Stimulated activated CD8-positive, alpha-beta memory T cell treated with anti-CD3 and anti-CD28 coated beads, Interleukin-15, amount 100 ng/mL, for 24 hours (primary cell): Measurements from ENCODE around the gene EPPIN.
"Not testable (repeated sequence)": the region's sequence is repeated elsewhere in the genome, so short reads cannot be mapped to it uniquely, and the experiment has no call there.

Experiments used
- DNase-seq: peaks from one replicate; pipeline ENCODE4 v3.0.0-alpha.2; 2020; ENCODE audit warnings: low read depth

EPPIN gene

DNA sequence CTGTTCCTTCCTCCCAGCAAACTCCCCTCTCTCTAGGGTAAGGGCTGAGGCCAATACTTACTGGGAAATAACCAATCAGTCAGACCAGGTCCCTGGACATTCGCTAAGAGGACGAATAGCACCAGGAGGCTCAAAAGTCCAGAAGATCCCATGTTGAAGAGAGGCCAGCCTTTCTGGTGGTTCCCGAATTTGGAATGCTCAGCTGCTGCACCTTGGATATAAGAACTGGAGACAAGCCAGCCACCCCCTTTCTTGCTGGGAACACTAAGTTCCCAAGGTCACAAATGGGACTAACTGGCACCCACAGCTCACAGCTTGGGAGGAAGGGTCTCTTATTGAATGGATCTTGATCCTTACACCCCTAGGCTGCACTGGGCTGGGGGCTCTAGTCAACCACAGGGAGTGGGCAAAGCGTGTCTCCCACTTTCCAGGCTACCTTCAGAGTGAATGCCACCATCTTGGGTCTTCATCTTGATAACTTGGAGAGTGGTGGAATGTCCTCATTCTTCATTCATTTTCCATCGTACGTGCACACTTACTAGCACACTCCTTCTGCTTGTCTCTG, at the start of gene EPPIN:
Gene EPPIN, minus strand, starts transcription at position 196 of the 565 bp plus-strand sequence. Its CDS starts 44 bp downstream, at position 152.
- DNase-seq: no peak

DNA sequence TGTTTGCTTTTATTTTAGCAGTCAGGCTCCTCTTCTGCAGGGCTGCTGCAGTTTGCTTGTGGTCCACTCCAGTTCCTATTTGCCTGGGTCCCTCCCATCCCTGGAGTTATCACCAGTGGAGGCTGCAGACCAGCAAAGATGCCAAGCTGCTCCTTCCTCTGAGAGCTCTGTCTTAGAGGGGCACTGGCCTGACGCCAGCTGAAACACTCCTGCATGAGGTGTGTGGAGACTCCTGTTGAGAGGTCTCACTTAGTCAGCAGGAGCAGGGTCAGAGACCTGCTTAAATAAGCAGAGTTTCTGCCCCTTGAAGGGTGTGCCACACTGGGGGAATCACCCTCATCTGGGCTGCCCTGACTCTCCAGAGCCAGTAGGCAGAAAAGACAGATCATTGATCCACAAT, 48.0 kb upstream of the EPPIN start:
- DNase-seq: no peak

DNA sequence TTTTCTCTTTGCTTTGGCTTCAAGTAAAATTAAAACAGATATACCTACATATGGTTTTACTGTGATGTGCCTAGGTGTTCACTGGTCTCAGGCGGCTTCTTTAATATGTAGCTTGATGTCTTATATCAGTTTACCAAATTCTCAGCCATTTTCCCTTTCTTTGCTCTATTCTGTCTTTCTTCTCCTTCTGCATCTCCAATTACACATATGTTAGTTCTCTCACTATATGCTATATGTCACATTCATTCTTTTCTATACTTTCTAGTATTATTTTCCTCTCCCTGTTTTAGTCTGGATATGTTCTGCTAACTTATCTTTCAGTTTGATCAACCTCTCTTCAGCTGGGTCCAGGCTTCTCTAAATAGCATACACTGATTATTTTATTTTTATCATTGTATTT, 46.3 kb upstream of the EPPIN start:
- DNase-seq: no peak

DNA sequence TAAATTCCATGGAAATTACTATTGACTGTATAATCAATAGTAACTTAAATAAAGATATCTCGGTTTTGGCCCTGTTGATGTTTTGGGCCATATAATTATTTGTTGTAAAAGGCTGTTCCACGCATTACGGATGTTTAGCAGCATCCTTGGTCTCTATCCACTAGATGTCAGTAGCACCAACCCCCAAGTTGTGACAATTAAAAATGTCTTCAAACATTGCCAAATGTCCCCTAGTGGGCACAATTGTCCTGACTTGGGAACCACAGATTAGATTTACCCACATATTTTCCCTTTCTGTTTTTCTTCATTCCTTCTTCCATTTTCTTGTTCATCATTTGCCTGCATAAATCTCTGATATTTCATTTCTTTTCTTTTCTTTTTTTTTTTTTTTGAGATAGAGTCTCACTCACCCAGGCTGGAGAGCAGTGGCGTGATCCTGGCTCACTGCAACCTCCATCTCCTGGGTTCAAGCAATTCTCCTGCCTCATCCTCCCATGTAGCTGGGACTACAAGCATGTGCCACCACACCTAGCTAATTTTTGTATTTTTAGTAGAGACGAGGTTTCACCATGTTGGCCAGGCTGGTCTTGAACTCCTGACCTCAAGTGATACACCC, 45.5 kb upstream of the EPPIN start:
- no peak for DNase-seq

DNA sequence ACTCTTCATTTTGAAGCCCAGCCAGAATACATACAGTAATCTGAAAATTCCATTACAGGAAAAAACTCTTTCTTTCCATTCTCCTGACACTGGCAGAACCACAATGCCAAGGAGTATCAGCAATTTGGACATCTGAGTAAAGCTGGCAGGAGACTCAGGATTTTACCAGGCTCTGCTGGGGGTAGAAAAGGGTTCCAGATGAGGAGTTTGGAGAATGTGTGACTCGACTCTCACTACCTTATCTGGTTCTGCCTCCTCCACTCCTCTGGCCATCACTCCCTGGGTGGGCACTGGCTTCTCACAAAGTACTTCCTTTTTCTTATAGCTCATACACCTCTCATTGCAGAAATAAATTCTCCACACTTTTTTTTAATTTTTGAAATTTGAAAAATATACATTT, 42.5 kb upstream of the EPPIN start:
- no peak for DNase-seq

DNA sequence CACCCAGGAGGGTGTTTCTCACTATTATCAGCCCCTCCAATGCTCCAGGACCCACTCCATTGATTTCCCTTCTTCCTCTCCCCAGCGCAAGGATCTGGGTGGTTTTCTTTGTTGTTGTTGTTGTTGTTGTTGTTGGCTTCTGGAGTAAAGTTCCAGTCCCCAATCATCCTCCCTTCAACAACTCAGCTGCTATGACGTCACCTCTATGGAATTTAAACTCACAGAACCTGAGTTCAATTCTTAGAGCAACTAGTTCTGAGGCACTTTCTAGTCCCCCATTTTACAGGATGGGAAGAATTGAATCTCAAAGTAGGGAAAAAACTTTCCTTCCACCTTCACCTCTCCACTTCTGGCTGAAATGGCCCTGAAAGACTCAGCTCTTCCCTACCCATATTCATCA, 41.6 kb upstream of the EPPIN start:
- DNase-seq: no peak

DNA sequence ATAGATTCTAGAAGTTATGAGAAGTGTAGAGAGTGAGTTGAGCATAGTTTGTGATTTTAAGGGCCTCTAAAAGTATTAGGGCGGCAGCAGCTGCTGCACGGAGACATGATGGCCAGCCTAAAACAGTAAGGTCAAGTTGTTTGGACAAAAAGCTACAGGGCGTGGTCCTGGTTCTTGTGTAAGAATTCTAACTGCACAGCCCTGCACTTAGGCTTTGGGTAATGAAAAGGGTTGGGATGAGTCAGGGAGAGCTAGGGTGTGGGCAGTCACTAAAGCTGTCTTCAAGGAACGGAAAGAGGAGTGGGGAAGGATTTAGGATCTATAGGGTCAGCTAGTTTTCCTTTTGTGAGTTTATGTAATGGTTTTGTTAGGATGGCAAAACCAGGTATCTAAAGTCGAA, 38.8 kb upstream of the EPPIN start:
- not testable (repeated sequence) for DNase-seq

DNA sequence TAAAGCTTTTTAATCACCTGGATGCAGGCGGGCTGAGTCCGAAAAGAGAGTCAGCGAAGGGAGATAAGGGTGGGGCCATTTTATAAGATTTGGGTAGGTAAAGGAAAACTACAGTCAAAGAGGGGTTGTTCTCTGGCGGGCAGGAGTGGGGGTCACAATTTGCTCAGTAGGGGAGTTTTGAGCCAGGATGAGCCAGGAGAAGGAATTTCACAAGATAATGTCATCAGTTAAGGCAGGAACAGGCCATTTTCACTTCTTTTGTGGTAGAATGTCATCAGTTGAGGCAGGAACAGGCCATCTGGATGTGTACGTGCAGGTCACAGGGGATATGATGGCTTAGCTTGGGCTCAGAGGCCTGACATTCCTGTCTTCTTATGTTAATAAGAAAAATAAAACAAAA, 37.1 kb upstream of the EPPIN start:
- DNase-seq: not testable (repeated sequence)

DNA sequence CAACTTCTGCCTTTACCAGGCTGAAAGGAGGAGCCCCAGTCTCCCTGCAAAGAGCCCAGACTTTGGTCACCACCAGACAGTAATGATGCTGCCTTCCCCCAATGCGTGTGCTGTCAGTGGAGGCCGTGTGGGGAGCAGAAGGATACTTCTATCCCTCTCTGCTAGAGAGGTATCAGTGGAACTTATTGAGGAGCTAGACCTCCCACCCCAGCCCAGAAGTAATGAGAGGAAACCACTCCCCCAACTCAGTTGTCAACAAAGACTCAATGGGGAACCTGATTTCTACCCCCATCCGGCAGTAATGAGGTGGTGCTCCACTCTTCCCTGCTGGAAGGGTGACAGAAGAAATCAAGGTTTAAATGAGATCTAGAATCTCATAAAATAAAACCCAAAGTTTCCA, 36.3 kb upstream of the EPPIN start:
- DNase-seq: no peak

DNA sequence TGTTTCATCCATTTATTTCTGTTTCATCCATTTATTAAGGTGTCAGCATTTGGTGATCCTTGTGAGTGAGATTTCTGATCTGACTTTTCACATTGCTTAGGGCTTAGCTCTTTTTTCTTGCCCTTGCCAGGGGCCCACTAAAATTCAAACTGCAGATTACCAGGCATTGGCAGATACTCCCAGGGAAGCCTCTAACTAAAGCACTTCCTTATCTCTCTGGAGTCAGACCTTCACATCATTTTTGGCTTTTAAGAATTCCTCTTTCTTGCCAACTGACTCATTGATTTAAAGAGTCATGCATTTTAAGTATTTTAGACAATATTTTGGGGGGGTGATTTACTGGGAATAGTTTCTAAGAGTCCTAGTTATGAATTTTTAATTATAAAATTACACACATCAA, 34.5 kb upstream of the EPPIN start:
- DNase-seq: no peak

DNA sequence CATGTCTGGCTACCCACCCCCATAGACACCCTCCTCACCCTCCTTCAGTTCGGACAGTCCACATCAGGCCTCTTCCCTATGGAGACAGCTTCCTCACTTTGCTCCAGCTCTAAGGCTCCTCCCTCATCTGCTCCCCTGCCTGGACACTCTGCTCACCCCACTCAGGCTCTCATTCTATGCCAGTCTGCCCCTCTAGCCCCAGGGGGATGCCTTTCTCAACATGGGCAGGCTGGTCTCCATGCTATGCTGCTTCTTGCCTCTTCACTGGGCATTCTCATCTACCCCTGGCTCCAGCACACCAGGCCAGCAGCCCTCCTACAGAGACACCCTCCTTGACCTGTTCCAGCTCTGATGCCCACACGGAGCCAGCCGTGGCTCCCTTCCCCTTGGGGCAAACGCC, 32.0 kb upstream of the EPPIN start, which contains the start of gene WFDC8:
Gene WFDC8, minus strand, starts transcription at position 101 of the 400 bp plus-strand sequence. Its CDS starts 37 bp downstream, at position 64.
- no peak for DNase-seq

DNA sequence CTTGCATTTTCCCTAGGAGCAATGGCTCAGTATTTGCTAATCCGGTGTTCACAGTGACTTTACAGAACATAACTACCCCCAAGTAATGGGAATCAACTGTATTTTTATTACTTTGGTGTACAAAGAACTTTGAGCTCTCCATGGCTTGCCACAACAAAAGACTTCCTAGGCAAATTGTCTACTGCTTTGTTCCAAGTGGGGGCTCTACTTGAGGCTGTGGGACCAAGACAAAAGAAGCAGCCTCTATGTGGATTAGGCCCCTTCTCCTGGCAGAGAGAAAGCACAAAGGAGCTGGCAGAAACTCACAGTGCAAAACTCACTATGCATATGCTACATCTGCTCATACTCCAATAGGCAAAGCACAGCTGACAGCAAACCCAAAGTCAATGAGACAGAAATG, 31.0 kb upstream of the EPPIN start:
- no peak for DNase-seq

DNA sequence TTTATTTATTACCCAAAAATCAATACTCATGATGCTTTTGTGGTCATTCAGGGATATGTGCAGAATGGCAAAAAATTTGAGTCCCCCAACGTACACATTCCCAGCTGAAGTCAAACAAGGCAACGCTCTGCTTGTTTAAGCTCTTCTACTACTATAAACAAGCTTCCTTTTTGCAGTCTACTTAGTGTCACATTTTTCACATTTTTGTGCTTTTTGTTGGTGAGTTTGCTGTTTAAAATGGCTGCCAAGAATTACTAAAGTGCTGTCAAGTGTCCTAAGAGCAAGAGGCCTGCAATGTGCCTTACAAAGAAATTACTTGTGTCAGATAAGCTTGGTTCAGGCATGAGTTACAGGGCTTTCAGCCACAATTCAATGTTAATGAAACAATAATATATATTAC, 29.8 kb upstream of the EPPIN start:
- no peak for DNase-seq

DNA sequence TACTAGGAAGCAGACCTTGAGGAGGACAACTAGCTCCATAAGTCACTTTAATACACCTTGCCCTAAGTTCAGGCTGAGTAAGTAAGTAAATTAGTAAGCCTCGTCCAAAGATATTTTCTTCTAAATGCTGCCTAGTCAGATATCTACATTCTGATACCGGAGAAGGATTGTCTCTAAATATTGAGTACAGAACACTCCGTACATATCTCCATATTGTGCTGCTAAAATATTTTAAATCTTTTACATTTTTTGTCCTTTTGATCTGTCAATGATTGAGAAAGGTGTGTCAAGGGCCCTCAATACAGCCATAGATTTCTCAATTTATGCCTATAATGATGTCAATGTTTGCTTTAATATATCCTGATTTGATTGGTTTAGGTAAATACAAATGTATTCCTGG, 28.7 kb upstream of the EPPIN start:
- DNase-seq: no peak

DNA sequence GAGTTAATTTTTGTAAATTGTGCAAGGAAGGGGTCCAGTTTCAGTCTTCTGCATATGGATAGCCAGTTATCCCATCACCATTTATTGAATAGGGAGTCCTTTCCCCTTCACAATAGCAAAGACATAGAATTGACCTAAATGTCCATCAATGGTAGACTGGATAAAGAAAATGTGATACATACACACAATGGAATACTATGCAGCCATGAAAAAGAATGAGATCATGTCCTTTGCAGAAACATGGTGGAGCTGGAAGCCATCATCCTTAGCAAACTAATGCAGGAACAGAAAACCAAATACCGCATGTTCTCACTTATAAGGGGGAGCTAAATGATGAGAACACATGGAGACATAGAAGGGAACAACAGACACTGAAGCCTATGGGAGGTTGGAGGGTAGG, 22.4 kb upstream of the EPPIN start:
- DNase-seq: not testable (repeated sequence)

DNA sequence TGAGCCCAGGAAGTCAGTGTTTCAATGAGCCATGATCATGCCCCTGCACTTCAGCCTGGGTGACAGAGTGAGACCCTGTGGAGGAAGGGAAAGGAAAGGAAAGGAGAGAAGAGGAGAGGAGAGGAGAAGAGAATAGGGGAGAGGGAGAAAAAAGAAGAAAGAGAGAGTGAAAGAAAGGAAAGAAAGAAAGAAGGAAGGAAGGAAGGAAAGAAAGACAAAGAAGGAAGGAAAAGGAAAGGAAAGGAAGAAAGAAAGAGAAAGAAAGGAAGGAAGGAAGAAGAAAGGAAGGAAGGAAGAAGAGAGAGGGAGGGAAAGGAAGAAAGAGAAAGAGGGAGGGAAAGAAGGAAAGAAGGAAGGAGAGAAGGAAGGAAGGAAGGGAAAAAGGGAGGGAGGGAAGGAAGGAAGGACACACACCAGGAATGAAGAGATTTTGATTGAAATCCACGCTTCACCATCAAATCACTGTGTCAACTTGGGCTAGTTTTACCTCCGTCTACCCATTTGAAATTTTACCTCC, 17.6 kb upstream of the EPPIN start:
- no peak for DNase-seq

DNA sequence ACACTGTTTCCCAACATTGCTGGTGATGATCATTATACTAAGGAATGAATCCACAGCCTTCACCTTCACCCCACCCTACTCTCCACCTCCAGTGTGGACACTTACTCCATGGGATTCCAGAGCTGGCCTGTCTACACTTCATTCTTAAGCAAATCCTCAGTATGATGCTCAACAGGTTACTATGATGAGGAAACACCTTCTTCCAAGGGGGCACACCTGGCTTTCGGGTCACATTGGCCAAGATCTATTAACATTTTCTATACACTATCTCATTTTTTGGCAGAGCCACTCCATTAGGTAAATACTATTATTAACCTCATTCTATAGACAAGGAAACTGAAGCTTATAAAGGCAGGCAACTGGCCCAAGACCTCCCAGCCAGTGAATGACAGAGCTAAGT, 8.0 kb upstream of the EPPIN start:
- no peak for DNase-seq

DNA sequence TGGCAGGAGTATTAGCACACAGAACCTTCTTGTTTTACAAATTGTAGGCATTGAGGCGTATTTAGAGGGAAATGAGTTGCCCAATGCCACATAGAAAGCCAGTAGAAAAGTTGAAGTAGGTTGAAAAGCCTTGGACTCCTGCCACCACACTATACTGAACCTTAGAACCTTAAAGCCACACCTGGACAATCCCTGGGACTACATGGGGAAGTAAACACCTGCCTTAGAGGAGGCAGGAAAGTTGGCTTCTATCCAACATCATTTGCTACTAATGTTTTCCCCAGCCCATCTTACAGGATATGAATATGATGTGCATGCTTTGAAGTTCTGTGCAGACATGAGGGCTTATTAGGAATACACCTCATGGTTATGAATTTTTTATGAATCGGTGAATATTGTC, 5.3 kb upstream of the EPPIN start:
- DNase-seq: no peak

DNA sequence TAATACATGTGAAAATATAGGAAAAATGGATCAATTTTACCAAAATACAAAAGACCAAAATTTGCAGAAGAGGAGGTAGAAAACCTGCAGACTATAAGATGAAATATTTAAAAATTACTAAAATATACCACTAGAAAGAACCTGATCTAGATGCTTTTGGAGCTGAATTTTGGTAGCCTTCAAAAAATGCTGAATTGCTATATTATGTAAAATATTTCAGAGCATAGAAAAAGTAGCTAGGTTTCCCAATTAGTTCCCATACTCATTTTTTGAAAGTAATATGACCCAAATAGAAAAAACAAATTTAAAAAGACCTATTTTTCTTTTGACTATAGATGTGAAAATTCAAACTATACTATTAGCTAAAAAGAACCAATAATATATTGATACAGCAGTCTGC, 3.6 kb upstream of the EPPIN start:
- no peak for DNase-seq

DNA sequence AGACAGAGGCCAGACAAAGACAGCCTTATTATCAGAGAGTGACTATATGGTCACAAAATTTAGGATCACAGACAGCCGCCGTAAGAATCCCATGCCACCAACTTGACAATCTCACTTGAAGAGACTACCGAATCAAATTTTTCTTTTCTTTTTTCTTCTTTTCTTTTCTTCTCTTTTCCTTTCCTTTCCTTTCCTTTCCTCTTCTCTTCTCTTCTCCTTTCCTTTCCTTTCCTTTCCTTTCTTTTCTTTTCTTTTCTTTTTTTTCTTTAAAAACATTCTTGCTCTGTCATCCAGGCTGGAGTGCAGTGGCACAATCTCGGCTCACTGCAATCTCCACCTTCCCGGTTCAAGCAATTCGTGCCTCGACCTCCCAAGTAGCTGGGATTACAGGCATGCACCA, 1.2 kb upstream of the EPPIN start:
- DNase-seq: no peak

DNA sequence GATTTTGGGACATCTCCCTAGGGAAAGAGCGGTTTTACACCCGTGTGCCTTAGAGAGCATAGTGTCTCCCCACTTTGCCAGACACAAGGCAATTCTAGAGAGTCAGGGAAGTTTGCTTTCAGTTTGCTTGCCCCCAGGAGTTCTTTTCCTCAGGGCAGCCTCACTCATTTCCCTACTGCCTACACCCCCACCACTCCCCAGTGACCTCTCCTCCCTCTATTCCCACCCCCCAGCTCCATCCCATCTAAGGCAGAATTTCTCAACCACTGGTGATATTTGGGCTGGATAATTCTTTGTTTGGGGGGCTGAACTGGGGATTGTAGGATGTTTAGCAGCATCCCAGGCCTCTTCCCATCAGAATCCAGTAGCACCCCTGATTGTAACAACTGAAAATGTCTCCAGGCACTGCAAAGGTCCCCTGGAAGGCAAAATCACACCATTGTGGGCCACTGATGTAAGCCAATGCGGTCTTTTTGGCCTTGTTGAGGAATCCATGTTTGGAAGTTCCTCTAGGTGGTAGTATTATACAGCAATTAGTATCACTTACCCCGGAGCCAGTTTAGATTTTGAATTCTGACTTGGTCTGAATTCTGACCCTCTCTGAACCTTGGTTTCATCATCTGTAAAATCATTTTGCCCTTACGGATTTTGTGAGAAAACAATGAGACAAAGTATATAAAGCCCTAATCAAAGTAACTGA, 1.3 kb downstream of the EPPIN start:
- DNase-seq: no peak

DNA sequence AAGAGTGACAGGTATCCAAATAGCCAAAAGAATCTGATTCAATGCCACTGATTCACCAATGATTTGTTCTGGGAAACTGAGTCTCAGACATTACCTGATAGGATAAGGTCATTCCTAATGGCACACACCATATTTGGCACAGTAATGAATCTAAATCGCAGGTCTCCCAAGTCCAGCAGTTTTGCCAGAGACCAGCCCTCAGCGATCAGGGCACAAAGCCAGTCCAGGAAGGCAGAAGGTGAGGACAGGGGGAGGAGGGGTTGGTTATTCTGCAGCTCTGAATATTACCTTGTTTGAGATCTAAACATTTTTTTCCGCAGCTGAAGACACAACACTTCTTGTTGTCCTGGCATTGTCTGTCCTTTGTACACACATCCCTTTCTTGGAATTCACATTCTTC, 1.9 kb downstream of the EPPIN start:
- no peak for DNase-seq

DNA sequence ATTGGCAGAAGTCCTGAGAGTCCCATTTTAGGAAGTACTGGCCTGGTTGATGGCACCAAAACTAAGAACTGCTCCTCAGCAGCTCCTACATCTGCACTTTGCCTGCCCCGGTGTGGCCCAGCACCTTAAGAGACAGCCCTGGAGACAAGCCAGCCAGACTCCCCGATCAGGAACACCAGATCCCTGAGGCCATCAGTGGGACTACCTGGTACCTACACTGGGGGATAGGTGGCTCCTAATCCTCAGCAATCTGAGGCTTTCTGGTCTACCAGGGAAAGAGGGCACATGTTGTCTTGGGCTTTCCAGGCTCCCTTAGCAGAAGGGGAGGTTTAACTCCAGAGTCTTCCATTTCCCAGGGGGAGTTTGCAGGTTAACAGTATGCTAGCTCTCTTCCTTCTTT, 7.8 kb downstream of the EPPIN start, which contains the start of gene WFDC6:
Gene WFDC6, minus strand, starts transcription at position 101 of the 400 bp plus-strand sequence. Its CDS starts 75 bp downstream, at position 26.
- no peak for DNase-seq
